HG03097 (cell line): Measurements from ENCODE around the gene ZNF385B.

ENCODE experiments used
- ATAC-seq: cut with Tn5 transposase; IDR thresholded peaks from one replicate; pipeline ENCODE4 v1.9.1; 2021; ENCODE audit not compliant: unreplicated experiment, low FRiP score

Gene ZNF385B

DNA sequence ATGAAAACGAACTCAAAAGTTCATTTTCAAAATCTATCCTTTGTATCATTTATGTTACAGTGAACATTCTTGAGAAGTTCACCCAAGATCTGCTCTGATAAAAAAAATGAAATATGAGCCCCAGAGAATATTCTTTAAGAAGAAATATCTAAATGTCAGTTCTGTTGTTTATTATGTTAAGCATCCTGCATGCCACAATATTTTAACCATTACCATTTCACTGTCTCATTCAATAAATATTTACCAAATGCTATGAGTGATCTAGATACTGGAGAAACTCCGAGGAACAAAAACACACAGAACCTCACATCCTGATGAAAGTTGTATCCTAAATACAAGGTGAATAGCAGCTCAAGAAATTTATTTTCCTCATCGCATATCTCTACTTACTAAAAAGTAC, 170.2 kb downstream of the ZNF385B start:
- ATAC-seq = no peak

DNA sequence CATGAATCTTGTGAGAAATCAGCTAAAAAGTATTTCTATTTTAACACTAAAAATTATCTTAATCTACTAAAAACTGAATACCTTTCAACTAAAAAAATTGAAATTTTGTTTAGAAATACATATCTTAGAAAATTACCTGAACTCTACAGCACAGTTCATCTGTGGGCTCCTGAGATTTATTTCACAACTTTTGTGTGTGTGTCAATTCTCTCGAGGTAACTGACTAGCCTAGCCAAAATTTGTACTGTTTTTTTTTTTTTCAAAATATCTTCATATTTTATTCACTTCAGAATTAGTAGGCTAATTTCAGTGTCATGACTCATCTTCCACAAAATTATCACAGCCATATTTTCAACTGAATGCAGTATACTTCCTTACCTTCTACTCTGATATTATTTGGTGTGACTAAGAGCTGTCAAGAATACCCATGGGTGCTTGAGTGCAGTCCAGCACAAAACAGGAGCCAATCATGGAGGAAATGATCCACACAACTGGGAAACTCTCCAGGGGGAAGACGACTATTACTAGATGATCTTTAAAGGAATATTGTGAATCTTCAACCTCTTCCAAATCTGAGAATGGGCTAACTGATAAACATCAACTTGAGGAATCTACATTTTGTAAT, 174.6 kb downstream of the ZNF385B start:
- no peak for ATAC-seq

DNA sequence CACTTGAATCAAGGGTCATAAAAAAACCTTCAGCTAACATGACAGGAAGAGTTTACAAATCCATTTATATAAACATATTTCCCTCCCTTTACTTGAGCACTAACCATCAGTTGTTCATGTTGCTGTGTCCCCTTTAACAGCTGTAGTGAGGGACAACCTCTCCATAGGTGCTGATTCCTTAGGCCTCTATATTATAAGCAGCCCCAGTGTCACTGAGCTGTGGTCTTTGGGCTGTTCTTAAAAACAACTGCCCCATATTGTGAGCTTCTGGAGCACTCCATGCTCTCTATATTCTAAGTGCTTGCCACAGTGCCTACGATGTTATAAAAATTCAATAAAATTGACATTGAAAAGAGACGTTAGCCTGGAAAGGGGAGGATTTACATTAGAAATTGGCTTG, 175.3 kb downstream of the ZNF385B start:
- no peak for ATAC-seq

DNA sequence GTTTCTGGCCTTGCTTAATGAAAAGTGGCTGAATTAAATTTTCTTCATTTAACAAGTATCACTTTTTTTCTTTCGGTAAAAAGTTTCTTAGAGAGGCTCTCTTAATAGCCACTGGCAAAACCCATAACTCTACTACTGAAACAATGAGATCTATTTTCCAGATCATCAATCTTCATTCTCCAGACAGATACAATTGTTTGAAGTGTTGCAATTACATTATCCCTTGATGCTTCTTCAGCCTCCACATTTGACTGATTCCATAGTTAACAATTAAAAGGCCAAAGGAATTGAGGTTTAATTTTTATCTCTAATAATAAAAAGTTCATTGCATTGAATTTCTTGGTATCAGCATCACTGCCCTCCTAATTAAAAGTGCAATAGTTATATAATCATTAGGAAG, 176.3 kb downstream of the ZNF385B start:
- no peak for ATAC-seq

DNA sequence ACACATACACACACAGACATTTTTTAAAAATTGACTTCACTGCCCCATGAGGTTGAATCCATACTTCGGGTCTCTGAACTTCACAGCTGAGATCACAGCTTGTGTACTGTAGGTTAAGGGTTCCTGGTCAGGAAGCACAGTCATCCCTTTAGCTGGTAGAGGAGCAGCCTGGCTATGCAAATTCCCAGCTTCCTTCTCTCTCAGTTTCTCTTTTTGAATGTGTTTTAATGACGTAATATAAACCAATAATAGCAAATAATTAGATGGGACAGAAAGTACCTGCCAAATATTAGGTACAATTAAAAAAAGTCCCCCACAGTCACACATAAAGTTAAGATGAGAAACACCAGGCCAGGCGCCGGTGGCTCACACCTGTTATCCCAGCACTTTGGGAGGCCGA, 178.7 kb downstream of the ZNF385B start:
- no peak for ATAC-seq

DNA sequence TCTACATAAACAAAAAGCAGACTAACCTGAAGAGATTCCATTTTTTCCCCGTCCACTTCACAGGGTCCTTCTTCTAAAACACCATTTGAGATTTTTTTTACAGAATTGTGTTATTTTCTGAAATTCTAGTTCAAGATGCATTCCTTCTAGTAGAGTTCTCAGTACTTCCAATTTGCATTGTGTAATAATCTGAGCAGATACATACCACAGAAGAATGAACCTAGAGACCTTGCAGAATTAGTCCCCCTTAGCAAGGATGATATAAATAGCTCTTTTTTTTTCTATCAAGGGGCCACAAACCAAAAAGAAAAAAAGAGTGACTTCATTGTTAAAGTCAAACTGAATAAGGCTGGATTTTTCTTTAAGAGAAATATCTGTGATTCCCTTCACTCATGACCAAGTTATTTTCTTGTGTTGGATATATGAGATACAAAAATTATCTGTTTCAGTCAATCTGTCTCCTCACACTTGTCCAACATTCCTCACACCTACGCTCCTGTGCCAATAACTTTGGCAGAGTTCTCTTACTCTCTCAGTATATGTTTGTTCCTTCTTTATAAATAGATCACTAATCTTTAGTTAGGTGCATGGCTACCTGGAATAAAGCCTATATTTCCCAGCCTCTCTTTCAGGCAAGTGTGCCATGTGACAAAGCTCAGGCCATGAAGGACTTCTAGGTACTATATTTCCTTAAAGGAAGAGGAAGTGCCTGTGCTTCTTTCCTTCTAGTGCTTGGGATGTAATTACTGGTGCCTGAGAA, 183.5 kb downstream of the ZNF385B start:
- no peak for ATAC-seq

DNA sequence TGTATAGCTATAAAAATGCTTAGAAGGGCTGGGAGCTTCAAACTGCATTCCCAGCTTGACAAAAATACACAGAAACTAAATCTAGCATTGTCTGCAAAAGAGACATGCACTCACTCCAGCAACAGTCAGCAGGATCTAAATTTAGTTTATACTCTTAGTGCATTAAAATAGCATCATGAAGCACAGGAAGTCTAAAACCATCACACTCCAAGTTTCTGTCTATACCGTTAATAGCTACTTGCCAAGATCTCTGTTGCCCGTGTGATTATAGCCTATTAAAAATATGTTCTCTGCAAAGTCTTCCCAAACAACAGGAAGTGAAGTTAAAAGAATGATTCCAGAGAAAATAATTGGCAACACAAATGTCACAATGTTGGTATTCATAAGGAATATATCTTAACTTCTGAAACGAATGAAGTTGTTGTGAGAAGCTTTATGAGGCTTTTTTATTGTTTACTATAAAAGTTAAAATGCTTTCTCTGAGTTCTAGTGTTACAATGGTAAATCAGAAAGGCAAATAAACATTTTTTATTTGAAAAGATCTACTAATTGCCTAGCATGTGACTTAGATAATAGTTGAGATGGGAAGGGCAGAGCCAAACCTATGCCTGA, 184.2 kb downstream of the ZNF385B start:
- ATAC-seq = no peak

DNA sequence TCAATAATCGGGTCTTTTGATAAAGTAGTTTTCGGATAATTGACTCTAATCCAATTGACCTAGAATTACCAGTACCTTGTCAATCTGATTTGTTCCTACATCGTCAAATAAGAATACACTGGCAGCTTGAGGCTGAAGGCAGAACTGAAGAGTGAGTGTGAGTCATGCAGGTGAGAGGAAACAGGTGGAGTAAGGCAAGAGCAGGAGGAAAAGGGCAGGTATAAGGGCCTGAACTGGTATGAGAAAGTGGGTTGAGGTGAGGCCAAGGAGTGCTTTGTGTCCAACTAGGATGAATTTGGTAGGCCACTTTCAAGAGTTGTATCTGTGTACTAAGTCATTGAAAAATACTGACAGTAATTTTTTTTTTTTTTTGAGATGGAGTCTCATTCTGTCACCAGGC, 186.0 kb downstream of the ZNF385B start:
- no peak for ATAC-seq

DNA sequence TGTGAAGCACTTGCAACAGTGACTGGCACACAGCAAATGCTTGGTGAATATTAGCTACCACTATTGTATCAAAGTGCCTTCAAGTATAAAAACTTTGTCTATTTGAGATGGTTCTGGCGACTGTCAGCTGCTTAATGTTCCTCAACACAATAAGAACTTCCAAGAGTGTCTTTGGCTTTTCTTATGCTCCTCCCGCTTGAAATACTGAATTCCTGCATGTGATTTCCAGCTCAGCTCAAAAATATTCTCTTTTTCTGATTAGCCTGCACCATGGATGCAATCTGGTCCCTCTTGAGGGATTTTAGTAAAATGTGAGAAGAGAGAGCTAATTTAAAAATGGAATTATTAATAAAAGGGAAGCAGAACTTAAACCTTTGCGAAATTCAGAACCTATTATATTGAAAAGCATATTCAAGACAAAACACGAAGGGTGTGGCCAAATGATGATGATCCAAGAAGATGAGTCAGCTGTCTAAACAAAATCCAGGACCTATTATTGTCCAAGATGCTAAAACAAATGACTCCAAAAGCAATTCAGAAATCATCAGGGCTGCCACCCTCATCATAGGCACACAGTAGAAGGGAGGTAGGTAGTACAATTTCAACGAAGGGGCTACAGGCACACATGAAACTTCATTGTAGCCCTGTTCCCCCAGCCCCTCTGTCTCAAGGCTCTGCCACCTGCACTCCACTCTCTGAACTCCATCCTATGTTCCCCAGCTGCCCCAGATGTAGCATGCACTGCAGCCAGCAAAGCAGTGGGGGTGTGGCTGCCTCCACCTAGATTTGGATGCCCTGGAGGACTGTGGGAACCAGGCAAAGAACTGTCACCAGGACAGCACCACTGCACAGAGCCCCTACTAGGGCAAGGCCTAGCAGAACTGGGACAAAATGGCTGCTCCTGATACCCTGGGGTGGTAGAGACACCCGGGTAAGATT, 190.1 kb downstream of the ZNF385B start:
- no peak for ATAC-seq

DNA sequence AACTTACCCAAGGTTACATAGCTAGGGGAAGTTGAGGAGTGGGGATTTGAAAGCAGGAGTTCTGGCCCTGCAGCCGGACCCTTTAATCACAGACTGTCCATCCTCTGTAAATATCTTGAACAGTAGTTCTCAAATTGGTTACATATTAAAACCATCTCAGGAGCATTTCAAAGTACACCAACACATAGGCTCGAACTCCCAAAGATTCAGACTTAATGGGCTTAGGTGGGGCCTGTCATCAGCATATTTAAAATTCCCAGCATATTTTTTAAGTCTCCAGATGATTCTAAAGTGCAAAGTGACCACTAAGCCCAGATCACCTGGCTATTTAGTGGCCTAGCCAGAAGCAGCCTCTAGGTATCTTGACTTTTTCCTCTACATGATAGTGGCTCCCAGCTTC, 192.2 kb downstream of the ZNF385B start:
- ATAC-seq = no peak

DNA sequence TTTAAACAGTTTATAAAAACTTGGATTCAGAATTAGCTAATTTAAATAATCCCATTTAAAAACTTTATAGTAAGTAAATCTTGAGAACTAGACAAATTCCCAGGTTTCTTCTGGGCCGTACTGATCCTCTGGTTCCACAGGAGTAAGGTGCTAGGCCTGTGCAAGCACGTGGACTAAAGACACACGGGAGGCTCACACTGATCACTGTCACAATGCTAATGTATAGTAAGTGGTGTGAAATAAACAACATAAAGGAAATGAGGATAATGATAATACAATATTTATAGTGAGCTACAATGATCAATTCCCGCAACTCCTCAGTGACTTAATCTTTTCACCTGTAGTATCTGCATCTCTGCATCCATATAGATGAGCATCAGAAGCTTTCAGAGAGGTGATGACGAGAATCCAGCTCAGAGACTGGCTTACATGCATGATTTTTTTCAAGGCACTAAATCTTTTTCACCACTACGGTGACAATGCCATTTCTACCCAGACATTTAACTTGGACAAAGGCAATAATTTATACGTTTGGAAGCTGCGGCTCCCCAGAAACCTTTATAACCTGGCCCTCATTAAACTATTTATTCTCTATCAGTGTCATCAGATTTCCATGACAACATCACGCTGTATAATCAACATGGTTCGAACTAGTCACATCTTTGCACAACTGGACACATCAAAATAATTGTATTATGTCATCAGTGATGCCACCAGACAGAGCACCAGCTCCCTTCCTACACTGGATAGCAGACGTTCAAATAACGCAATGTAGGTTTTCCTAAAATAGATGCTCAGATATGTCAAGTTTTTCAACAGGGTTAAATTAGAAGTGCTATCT, 196.2 kb downstream of the ZNF385B start:
- ATAC-seq = no peak

DNA sequence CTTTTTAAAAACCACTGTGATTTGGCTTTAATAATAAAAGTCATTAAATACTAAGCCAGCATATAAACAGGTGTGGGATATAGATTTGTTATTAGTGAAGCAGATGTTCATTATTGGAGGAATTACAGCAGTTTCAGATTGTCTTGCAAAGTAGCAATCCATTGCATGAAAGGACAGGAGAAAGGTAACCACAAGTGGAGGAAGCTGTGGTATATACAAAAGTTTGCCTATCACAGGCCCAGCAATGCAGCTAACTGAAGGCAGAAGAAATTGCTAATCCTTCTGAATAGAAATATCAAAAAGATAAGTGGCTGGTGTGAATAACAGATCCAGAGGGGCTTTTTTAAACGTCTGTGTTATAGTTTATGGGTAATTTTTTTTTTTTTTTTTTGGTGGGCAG, 199.4 kb downstream of the ZNF385B start:
- ATAC-seq = no peak

DNA sequence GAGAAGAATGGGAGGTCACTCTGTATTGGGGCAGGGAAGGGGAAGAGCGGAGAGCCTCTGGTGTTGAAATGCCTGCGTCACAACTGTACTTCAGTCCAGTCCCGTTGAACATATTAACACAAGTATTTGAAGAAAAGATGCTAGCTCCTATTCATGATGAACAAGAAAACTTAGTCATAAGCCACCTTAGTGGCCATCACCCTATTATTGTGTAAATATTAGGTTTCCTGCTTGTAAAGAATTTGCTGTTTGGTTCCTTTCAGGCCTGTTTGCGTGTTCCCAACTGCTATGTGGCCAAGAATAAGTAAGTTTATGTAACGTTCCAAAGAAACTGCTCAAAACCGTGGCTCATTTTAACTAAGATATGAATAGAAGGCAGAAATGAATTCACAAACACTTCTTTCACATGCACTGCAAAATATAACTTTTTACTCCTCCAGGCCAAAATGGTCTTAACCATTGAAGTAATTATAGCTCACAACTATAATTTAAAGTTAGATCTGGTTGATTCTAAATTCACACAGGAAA, 204.3 kb downstream of the ZNF385B start:
- ATAC-seq = no peak

DNA sequence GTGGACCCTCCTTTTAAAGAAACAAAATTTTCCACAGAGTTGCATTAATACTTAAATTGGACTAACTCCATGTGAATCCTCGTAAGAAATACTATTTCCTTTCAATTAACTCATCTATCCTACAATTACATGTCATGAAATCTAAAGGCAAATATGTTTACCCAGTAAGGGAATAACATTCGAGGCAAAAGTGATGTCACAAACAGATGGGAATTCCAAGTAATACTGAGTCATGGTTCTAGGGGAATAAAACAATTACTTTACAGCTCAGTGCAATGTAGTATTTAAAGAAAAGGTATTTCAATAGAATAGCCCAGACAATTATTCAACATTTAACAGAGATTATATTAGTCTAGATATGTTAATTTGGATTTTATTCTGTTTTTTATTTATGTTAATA, 205.8 kb downstream of the ZNF385B start:
- no peak for ATAC-seq

DNA sequence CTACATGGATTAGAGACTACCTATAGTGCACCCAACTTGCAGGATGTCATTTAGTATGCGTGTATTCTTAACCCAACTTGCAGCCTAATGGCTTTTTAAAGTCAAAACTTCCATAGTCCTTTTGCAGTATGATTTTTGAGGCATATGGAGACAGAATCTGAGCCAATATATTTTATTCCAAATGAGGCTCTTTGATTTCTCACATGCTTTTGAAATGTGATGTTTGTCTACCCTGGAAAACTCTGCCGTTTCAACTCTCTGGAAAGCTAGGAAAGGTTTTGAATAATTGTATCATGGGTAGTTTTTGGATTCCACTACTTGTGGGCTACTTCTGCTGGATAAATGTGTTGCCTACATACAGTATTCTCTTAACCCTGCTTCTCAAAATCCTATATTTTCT, 206.6 kb downstream of the ZNF385B start:
- no peak for ATAC-seq

DNA sequence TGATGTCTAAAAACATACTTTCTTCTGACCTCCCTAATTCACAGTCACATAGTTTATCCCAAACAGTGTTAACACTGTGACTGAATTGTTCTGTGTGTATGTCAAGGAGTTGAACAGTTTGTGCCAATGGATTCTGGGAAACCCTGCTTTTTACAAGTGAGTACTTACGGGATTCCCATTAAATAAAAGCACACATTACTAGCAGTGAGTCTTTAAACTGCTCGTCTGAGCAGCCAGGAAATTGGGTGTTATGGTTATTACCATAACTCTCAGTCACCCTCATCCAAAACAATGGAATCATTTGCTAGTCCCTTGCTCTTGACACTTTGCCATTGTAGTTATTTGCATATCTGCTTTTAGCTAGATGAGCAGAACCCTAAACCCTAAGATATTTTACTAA, 209.1 kb downstream of the ZNF385B start:
- ATAC-seq = no peak

DNA sequence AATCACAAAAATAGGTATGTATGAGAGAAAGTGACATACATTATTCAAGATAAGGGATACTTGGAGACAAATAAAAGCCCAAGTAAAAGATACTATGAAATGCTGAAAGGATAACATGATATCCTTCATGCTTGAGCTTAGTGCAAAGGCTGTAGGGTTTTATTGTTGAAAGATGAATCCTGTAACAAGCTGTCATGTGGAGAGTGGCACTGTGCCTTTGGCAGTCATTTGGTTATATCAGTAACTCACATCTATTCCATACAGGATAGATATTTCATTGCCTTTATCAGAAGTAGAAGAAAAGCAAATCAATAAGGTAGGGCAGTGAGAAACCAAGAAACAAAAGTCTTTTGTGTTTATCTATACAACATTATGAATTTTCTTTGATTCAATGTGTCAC, 211.0 kb downstream of the ZNF385B start:
- no peak for ATAC-seq

DNA sequence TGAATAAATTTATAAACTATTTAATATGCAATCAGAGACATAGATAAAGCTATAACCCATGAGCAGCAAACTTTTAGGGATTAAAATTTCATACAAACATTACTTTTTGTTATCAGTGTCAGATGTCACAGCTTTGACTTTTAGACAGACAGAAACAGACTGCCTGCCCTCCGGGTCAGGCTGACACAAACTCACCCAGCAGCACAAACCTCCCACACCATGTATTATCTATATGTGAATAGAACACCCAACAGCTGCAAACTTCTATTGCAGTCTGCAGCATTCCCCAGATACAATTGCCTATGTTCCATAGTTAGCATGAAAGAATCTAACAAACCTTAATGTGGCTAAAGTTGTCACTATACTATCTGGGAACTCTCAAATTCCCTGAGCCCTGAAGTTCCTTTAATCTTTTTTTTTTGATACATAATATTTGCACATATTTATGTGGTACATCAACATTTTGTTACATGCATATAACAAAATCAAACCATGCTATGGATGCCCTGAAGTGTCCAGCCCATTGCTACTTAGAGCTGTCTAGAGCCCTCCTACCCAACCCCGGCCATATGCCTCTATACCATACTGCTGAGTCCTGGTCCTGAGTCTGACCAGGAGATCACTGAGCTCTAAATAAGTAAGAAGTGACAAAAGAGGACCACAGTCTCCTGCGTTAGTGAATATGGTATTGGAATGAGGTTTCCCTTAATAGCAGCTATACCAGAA, 214.4 kb downstream of the ZNF385B start:
- ATAC-seq = no peak

DNA sequence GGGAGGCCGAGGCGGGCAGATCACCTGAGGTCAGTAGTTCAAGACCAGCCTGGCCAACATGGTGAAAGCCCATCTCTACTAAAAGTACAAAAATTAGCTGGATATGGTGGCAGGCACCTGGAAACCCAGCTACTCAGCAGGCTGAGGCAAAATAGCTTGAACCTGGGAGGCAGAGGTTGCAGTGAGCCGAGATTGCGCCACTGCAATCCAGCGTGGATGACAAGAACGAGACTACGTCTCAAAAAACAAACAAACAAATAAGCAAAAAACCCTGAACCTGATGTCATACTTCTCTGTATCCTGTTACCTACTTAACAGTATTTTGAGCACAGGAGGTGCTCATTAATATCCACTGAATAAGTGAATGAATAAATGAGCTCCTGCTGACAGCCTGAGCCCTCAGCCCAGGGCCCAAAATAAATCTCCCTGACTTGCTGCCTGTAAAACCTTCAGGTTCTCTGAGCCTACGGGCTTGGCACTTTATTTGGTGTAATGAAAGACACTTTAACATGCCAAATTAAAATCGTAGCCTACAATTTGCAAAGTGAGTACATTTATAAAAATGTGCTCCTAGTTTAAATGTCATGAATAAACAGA, 215.1 kb downstream of the ZNF385B start:
- ATAC-seq = no peak
